HepG2 (cell line): Measurements from ENCODE around the gene HSPA1L. TPM values are rescaled to one million over a fixed set of nuclear protein-coding genes. Genes with fewer than 3 reads are reported as not detected.

Experiments used
- ASH2L ChIP-seq: fragments of 300-600, 200-600 bp; sonication (generic); IDR thresholded peaks from 2 replicates; pipeline ENCODE4 v1.7.0; 2017; ENCODE audit warnings: low read depth, mild to moderate bottlenecking, moderate library complexity, mixed read lengths, low read length; ENCODE audit not compliant: insufficient read length
- CBFB ChIP-seq: sonication (generic); formaldehyde crosslinking; IDR thresholded peaks from 2 replicates; pipeline ENCODE4 v1.4.0; 2020; ENCODE audit warnings: missing genetic modification reagents
- FOXA3 ChIP-seq: IDR thresholded peaks from 2 replicates; pipeline ENCODE4 v1.6.1; 2016; ENCODE audit warnings: missing genetic modification reagents, missing compliant biosample characterization
- KLF15 ChIP-seq: sonication (generic); formaldehyde crosslinking; IDR thresholded peaks from 2 replicates; pipeline ENCODE4 v1.8.1; 2023; ENCODE audit warnings: borderline replicate concordance, mild to moderate bottlenecking, inconsistent platforms, missing genetic modification reagents, mixed read lengths
- NFE2L2 ChIP-seq: fragments of 150-350 bp; IDR thresholded peaks from 2 replicates; pipeline ENCODE4 v1.6.1; 2014; ENCODE audit warnings: low read length
- NR2F2 ChIP-seq: IDR thresholded peaks from 2 replicates; pipeline ENCODE4 v1.6.1; 2012; ENCODE audit warnings: low read depth, inconsistent platforms, borderline replicate concordance
- POGZ ChIP-seq: sonication (generic); formaldehyde crosslinking; IDR thresholded peaks from 2 replicates; pipeline ENCODE4 v1.4.0; 2020; ENCODE audit warnings: mild to moderate bottlenecking, missing genetic modification reagents
- SATB2 ChIP-seq: sonication (generic); formaldehyde crosslinking; IDR thresholded peaks from 2 replicates; pipeline ENCODE4 v1.5.0; 2020; ENCODE audit warnings: missing genetic modification reagents
- SNRNP70 ChIP-seq: fragments of 200-400 bp; formaldehyde crosslinking; IDR thresholded peaks from 2 replicates; pipeline ENCODE4 v1.6.1; 2017; ENCODE audit warnings: mild to moderate bottlenecking, low read depth, low read length, moderate library complexity
- TFDP2 ChIP-seq: sonication (generic); formaldehyde crosslinking; IDR thresholded peaks from 2 replicates; pipeline ENCODE4 v1.4.0; 2020; ENCODE audit warnings: missing genetic modification reagents
- U2AF2 ChIP-seq: fragments of 200-400 bp; formaldehyde crosslinking; IDR thresholded peaks from 2 replicates; pipeline ENCODE4 v1.6.1; 2017; ENCODE audit warnings: low read depth, mild to moderate bottlenecking, low read length
- ZKSCAN5 ChIP-seq: sonication (generic); formaldehyde crosslinking; IDR thresholded peaks from 2 replicates; pipeline ENCODE4 v1.5.1; 2020; ENCODE audit warnings: mild to moderate bottlenecking, missing genetic modification reagents
- ZMYM4 ChIP-seq: sonication (generic); formaldehyde crosslinking; IDR thresholded peaks from 2 replicates; pipeline ENCODE4 v1.8.1; 2023; ENCODE audit warnings: mild to moderate bottlenecking, missing genetic modification reagents
- ZNF280D ChIP-seq: sonication (generic); formaldehyde crosslinking; IDR thresholded peaks from 2 replicates; pipeline ENCODE4 v1.5.1; 2020; ENCODE audit warnings: mild to moderate bottlenecking, missing genetic modification reagents
- ZNF3 ChIP-seq: IDR thresholded peaks from 2 replicates; pipeline ENCODE4 v1.7.0; 2017; ENCODE audit warnings: inconsistent platforms
- ZNF709 ChIP-seq: sonication (generic); formaldehyde crosslinking; IDR thresholded peaks from 2 replicates; pipeline ENCODE4 v1.5.0; 2020; ENCODE audit warnings: mild to moderate bottlenecking, missing genetic modification reagents
- polyA plus RNA-seq, 8 experiments: library from polyadenylated mRNA; depleted of rRNA in 3 of 8; stranded (reverse) in 7 of 8; unstranded in 1 of 8; fragments of >200 nt; fragmentation: Illumina TruSeq in 4 of 8; extraction: Trizol in 4 of 8; gene quantifications; 2 replicates each; pipeline versions ENCODE4 v1.2.1 to v1.2.3, GENCODE V29; 2011 to 2016; ENCODE audit warnings: low read depth in 4 of 8, missing spikeins in 1 of 8, mixed read lengths in 1 of 8; ENCODE audit not compliant: insufficient read depth in 1 of 8
- total RNA-seq, 5 experiments: library from RNA; depleted of rRNA; stranded (reverse); fragments of >200 nt; fragmentation: Illumina TruSeq; extraction: Trizol; gene quantifications; 2 replicates each; pipeline ENCODE4 v1.2.3, GENCODE V29; 2016; ENCODE audit warnings: low read depth in 1 of 5
- TF ChIP-seq, protein P1 (sequence below): sonication (generic); formaldehyde crosslinking; IDR thresholded peaks from 2 replicates; pipeline ENCODE4 v1.4.0; 2020; ENCODE audit warnings: missing genetic modification reagents, borderline replicate concordance
- TF ChIP-seq, protein P2 (sequence below): sonication (generic); formaldehyde crosslinking; conservative IDR thresholded peaks from 2 replicates; pipeline ENCODE4 v1.8.0; 2022; ENCODE audit warnings: low read depth, missing genetic modification reagents
- TF ChIP-seq, protein P3 (sequence below): sonication (generic); formaldehyde crosslinking; IDR thresholded peaks from 2 replicates; pipeline ENCODE4 v1.4.0; 2020; ENCODE audit warnings: mild to moderate bottlenecking, low read depth, missing genetic modification reagents

HSPA1L gene
- total and polyA plus RNA-seq, 2 of the 13 experiments (the other 11 are each of a cell fraction or from before 2014, with no cell fraction given) = 0.55 to 1.0 TPM

DNA sequence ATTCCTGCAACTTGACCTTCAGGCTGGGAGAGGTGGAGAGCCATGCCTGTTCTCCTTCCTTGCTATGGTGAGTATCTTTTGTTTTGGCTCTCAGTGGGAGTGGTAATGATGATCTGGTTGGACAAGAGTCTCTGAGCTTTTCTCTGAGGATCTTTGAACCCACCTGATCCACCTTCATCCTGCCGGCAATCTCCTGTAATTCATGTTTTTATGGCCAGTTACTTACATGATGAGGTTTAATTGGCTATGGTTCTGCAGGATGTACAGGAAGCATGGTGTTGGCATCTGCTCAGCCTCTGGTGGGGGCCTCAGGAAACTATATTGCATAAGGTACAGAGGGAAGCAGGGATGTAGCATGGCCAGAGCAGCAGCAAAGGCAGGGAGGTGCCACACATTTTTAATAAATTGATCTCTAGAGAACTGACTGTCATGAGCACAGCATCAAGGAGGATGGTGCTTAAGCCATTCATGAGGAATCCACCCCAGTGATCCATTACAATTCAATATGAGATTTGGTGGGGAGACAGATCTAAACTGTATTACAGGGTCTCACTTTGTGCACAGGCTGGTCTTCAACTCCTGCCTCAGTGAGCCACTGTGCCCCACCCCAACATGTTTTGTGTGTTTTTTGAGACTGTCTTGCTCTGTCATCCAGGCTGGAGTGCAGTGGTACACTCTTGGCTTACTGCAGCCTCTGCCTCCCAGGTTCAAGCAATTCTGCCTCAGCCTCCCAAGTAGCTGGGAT, 22.5 kb upstream of the HSPA1L start (continued):
- TF ChIP-seq, protein P1, sequence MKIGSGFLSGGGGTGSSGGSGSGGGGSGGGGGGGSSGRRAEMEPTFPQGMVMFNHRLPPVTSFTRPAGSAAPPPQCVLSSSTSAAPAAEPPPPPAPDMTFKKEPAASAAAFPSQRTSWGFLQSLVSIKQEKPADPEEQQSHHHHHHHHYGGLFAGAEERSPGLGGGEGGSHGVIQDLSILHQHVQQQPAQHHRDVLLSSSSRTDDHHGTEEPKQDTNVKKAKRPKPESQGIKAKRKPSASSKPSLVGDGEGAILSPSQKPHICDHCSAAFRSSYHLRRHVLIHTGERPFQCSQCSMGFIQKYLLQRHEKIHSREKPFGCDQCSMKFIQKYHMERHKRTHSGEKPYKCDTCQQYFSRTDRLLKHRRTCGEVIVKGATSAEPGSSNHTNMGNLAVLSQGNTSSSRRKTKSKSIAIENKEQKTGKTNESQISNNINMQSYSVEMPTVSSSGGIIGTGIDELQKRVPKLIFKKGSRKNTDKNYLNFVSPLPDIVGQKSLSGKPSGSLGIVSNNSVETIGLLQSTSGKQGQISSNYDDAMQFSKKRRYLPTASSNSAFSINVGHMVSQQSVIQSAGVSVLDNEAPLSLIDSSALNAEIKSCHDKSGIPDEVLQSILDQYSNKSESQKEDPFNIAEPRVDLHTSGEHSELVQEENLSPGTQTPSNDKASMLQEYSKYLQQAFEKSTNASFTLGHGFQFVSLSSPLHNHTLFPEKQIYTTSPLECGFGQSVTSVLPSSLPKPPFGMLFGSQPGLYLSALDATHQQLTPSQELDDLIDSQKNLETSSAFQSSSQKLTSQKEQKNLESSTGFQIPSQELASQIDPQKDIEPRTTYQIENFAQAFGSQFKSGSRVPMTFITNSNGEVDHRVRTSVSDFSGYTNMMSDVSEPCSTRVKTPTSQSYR (CRISPR knock-in tag) = no peak
- TF ChIP-seq ASH2L (no peak), KLF15 (no peak), ZNF3 (no peak), SATB2 (CRISPR knock-in tag) (no peak), ZMYM4 (CRISPR knock-in tag) (0 out of 2 replicates have a peak, but pooled peaks have one; percentile 1), SNRNP70 (no peak), CBFB (no peak), ZKSCAN5 (CRISPR knock-in tag) (no peak), ZNF280D (CRISPR knock-in tag) (no peak), NFE2L2 (no peak), NR2F2 (no peak), U2AF2 (no peak), ZNF709 (no peak), FOXA3 (CRISPR knock-in tag) (no peak), TFDP2 (no peak), POGZ (CRISPR knock-in tag) (no peak)
- TF ChIP-seq, protein P2, sequence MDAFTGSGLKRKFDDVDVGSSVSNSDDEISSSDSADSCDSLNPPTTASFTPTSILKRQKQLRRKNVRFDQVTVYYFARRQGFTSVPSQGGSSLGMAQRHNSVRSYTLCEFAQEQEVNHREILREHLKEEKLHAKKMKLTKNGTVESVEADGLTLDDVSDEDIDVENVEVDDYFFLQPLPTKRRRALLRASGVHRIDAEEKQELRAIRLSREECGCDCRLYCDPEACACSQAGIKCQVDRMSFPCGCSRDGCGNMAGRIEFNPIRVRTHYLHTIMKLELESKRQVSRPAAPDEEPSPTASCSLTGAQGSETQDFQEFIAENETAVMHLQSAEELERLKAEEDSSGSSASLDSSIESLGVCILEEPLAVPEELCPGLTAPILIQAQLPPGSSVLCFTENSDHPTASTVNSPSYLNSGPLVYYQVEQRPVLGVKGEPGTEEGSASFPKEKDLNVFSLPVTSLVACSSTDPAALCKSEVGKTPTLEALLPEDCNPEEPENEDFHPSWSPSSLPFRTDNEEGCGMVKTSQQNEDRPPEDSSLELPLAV = no peak
- TF ChIP-seq, protein P3, sequence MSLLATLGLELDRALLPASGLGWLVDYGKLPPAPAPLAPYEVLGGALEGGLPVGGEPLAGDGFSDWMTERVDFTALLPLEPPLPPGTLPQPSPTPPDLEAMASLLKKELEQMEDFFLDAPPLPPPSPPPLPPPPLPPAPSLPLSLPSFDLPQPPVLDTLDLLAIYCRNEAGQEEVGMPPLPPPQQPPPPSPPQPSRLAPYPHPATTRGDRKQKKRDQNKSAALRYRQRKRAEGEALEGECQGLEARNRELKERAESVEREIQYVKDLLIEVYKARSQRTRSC (CRISPR knock-in tag) = 0 out of 2 replicates have a peak, but pooled peaks have one; percentile 53
